H1 (cell line): ENCODE measurements around the gene POLH. TPM values are rescaled to one million over a fixed set of nuclear protein-coding genes. Genes with fewer than 3 reads are reported as not detected.

ENCODE experiments used
- CTCF ChIA-PET: fragments of 300-600 bp; sonication (Branson Sonifier 250); formaldehyde crosslinking; loops from one replicate; lab custom pipeline; 2021; ENCODE audit not compliant: partially characterized antibody; lab: Charles Lee
- POLR2A ChIA-PET: fragments of 300-600 bp; sonication (Branson Sonifier 250); formaldehyde crosslinking; loops from one replicate; lab custom pipeline; 2021; ENCODE audit warnings: inconsistent platforms; ENCODE audit not compliant: partially characterized antibody; lab: Charles Lee
- DNase-seq, 2 experiments: peaks; one replicate each; pipeline versions ENCODE4 v3.0.0 to v3.0.0-alpha.2; 2010 to 2022; ENCODE audit warnings: low spot score in 2 of 2, low read depth in 1 of 2, mixed read lengths in 1 of 2
- FAIRE-seq: peaks from 2 replicates; lab custom pipeline; 2011; peaks lifted over from hg19 to GRCh38; lab: Jason Lieb, UNC
- H2AFZ ChIP-seq: 2 replicates; pipeline ENCODE4 v1.8.1; 2012; ENCODE audit warnings: low read length, inconsistent platforms
- H2AK5ac ChIP-seq: 2 replicates; pipeline ENCODE4 v1.6.1; 2013; ENCODE audit warnings: low read depth, low read length
- H2BK120ac ChIP-seq: replicated peaks from 2 replicates; pipeline ENCODE3; 2013; ENCODE audit warnings: low read depth, low read length, inconsistent platforms
- H2BK12ac ChIP-seq: 2 replicates; pipeline ENCODE4 v1.6.1; 2013; ENCODE audit warnings: low read depth, low read length
- H2BK15ac ChIP-seq: 2 replicates; pipeline ENCODE4 v1.6.1; 2013; ENCODE audit warnings: low read length
- H2BK20ac ChIP-seq: 2 replicates; pipeline ENCODE4 v1.6.1; 2013; ENCODE audit warnings: low read length
- H2BK5ac ChIP-seq: 2 replicates; pipeline ENCODE4 v1.6.1; 2013; ENCODE audit warnings: low read depth, low read length
- H3K14ac ChIP-seq: 2 replicates; pipeline ENCODE4 v1.6.1; 2013; ENCODE audit warnings: inconsistent platforms; ENCODE audit not compliant: insufficient read length
- H3K18ac ChIP-seq: 2 replicates; pipeline ENCODE4 v1.6.1; 2013; ENCODE audit warnings: low read length; ENCODE audit errors: extremely low read depth
- H3K23ac ChIP-seq: 2 replicates; pipeline ENCODE4 v1.6.1; 2013; ENCODE audit warnings: inconsistent platforms; ENCODE audit not compliant: insufficient read length
- H3K23me2 ChIP-seq: 2 replicates; pipeline ENCODE4 v1.6.1; 2013; ENCODE audit warnings: low read depth, low read length
- H3K27ac ChIP-seq: 2 replicates; pipeline ENCODE4 v1.6.1; 2011; ENCODE audit warnings: low read depth, low read length, inconsistent platforms
- H3K27me3 ChIP-seq, 4 experiments: replicated peaks in 1 of 4; 1 replicate in 1 of 4; 2 replicates in 3 of 4; pipeline versions ENCODE4 v1.6.1 to v1.8.1; 2011 to 2013; ENCODE audit warnings: low read length in 3 of 4, mild to moderate bottlenecking in 3 of 4, inconsistent platforms in 2 of 4, mixed read lengths in 2 of 4, moderate library complexity in 1 of 4; ENCODE audit not compliant: control insufficient read depth in 3 of 4, insufficient read depth in 3 of 4; ENCODE audit errors: extremely low read depth in 1 of 4
- H3K36me3 ChIP-seq, 4 experiments: 2 replicates each; pipeline versions ENCODE4 v1.6.1 to v1.8.1; 2011 to 2013; ENCODE audit warnings: mild to moderate bottlenecking in 4 of 4, low read length in 3 of 4, moderate library complexity in 2 of 4, control low read depth in 1 of 4, inconsistent platforms in 1 of 4; ENCODE audit not compliant: insufficient read depth in 4 of 4, control insufficient read depth in 2 of 4
- H3K4ac ChIP-seq: replicated peaks from 2 replicates; pipeline ENCODE3; 2013; ENCODE audit warnings: low read length, low read depth, mixed read lengths, inconsistent platforms; ENCODE audit not compliant: insufficient read length
- H3K4me1 ChIP-seq, 4 experiments: replicated peaks in 1 of 4; 1 replicate in 1 of 4; 2 replicates in 3 of 4; pipeline versions ENCODE4 v1.6.1 to v1.8.1; 2011 to 2013; ENCODE audit warnings: low read length in 3 of 4, inconsistent platforms in 2 of 4, mixed read lengths in 1 of 4; ENCODE audit not compliant: insufficient read depth in 4 of 4, control insufficient read depth in 3 of 4
- H3K4me2 ChIP-seq, 2 experiments: 2 replicates each; pipeline versions ENCODE4 v1.6.1 to v1.8.1; 2011 to 2013; ENCODE audit warnings: low read depth in 2 of 2, low read length in 2 of 2, control low read depth in 1 of 2, inconsistent platforms in 1 of 2, mild to moderate bottlenecking in 1 of 2; ENCODE audit not compliant: insufficient read depth in 1 of 2
- H3K4me3 ChIP-seq, 4 experiments: fragments of 200-600, 300-600 bp in 1 of 4; sonication (generic), shearing (Covaris generic), sonication (Bioruptor Twin) in 1 of 4; 2 replicates each; pipeline versions ENCODE4 v1.5.1 to v1.8.1; 2011 to 2016; ENCODE audit warnings: low read length in 4 of 4, low read depth in 3 of 4, control low read depth in 2 of 4, inconsistent platforms in 2 of 4, mild to moderate bottlenecking in 2 of 4, mixed read lengths in 1 of 4, moderate library complexity in 1 of 4; ENCODE audit not compliant: insufficient read depth in 2 of 4; ENCODE audit errors: extremely low read depth in 1 of 4
- H3K56ac ChIP-seq: replicated peaks from 2 replicates; pipeline ENCODE3; 2013; ENCODE audit warnings: low read depth, mild to moderate bottlenecking, mixed read lengths, low read length, inconsistent platforms; ENCODE audit not compliant: insufficient read length
- H3K79me1 ChIP-seq: 2 replicates; pipeline ENCODE4 v1.6.1; 2013; ENCODE audit warnings: low read depth, low read length, control low read depth
- H3K79me2 ChIP-seq, 2 experiments: 2 replicates each; pipeline versions ENCODE4 v1.6.1 to v1.8.1; 2012 to 2013; ENCODE audit warnings: low read length in 2 of 2, mild to moderate bottlenecking in 2 of 2, inconsistent platforms in 1 of 2; ENCODE audit not compliant: insufficient read depth in 2 of 2, control insufficient read depth in 1 of 2
- H3K9ac ChIP-seq, 4 experiments: replicated peaks in 1 of 4; 1 replicate in 1 of 4; 2 replicates in 3 of 4; pipeline versions ENCODE4 v1.6.1 to v1.8.1; 2011 to 2013; ENCODE audit warnings: low read depth in 3 of 4, low read length in 3 of 4, control low read depth in 2 of 4, mild to moderate bottlenecking in 2 of 4, moderate library complexity in 2 of 4, inconsistent platforms in 1 of 4; ENCODE audit errors: extremely low read depth in 1 of 4
- H3K9me3 ChIP-seq, 2 experiments: 2 replicates each; pipeline versions ENCODE4 v1.6.1 to v1.8.1; 2012 to 2013; ENCODE audit warnings: mild to moderate bottlenecking in 2 of 2, moderate library complexity in 2 of 2, control low read depth in 1 of 2, inconsistent platforms in 1 of 2, low read depth in 1 of 2, low read length in 1 of 2, mixed read lengths in 1 of 2; ENCODE audit not compliant: insufficient read depth in 2 of 2
- H4K20me1 ChIP-seq, 2 experiments: replicated peaks in 1 of 2; 2 replicates each; pipeline versions ENCODE3 to v1.8.1; 2011 to 2013; ENCODE audit warnings: inconsistent platforms in 2 of 2, low read length in 2 of 2, mild to moderate bottlenecking in 1 of 2; ENCODE audit not compliant: insufficient read depth in 2 of 2, control insufficient read depth in 1 of 2
- H4K5ac ChIP-seq: 2 replicates; pipeline ENCODE4 v1.6.1; 2013; ENCODE audit warnings: low read length, low read depth, mixed read lengths, inconsistent platforms; ENCODE audit not compliant: insufficient read length
- H4K8ac ChIP-seq: 2 replicates; pipeline ENCODE4 v1.8.0; 2013; ENCODE audit warnings: mild to moderate bottlenecking, moderate library complexity, low read length, inconsistent platforms; ENCODE audit not compliant: insufficient read depth; ENCODE audit errors: extremely low read depth
- H4K91ac ChIP-seq: replicated peaks from 2 replicates; pipeline ENCODE3; 2013; ENCODE audit warnings: low read length, mixed read lengths, inconsistent platforms; ENCODE audit not compliant: insufficient read length
- CHD1 ChIP-seq: IDR thresholded peaks from 2 replicates; pipeline ENCODE4 v1.6.1; 2012; ENCODE audit warnings: low read depth, low read length, improper control_type of control experiment
- JUN ChIP-seq: IDR thresholded peaks from 2 replicates; pipeline ENCODE4 v1.6.1; 2011; ENCODE audit warnings: low read depth, mild to moderate bottlenecking, improper control_type of control experiment, low read length
- PHF8 ChIP-seq: fragments of 200-600 bp; sonication (generic); conservative IDR thresholded peaks from 2 replicates; pipeline ENCODE4 v1.7.1; 2012; ENCODE audit warnings: low read depth, mild to moderate bottlenecking, inconsistent platforms, low read length, moderate library complexity
- RFX5 ChIP-seq: IDR thresholded peaks from 2 replicates; pipeline ENCODE4 v1.6.1; 2011; ENCODE audit warnings: low read depth, low read length, improper control_type of control experiment, borderline replicate concordance
- SIX5 ChIP-seq: IDR thresholded peaks from 2 replicates; pipeline ENCODE4 v1.6.1; 2011; ENCODE audit warnings: mild to moderate bottlenecking, low read depth, low read length
- SP2 ChIP-seq: IDR thresholded peaks from 2 replicates; pipeline ENCODE4 v1.6.1; 2012; ENCODE audit warnings: mild to moderate bottlenecking, low read length, inconsistent platforms
- SP4 ChIP-seq: IDR thresholded peaks from 2 replicates; pipeline ENCODE4 v1.6.1; 2012; ENCODE audit warnings: low read length, inconsistent platforms
- WGBS, 2 experiments: shearing (Covaris generic) in 1 of 2; methylation state at CpG; one replicate each; pipeline versions ENCODE4 v1.1.6 to v1.1.7; 2013 to 2015; ENCODE audit warnings: low lambda C conversion rate in 2 of 2, mixed read lengths in 2 of 2, inconsistent platforms in 1 of 2, low coverage in 1 of 2, missing lambda C conversion rate in 1 of 2; ENCODE audit not compliant: insufficient replicate concordance in 2 of 2, insufficient coverage in 1 of 2, insufficient read length in 1 of 2; ENCODE audit errors: extremely low coverage in 1 of 2, missing lambda C conversion rate in 1 of 2; 5-methylcytosine and 5-hydroxymethylcytosine counted together
- polyA plus RNA-seq, 7 experiments: library from polyadenylated mRNA; depleted of rRNA in 3 of 7; stranded (reverse) in 5 of 7; unstranded in 2 of 7; fragments of >200 nt in 5 of 7; fragments of 200-250 nt in 2 of 7; gene quantifications; 1 replicate in 5 of 7; 2 replicates in 1 of 7; 4 replicates in 1 of 7; pipeline versions ENCODE4 v1.2.1 to v1.2.3, GENCODE V29; 2011 to 2013; ENCODE audit warnings: missing spikeins in 2 of 7, mixed read lengths in 2 of 7
- total RNA-seq: library from RNA; stranded (reverse); fragmentation: NEBNext Ultra II Directional; extraction: Animal tissue kit (Norgen Biotek cat#: 25700); gene quantifications from 2 replicates; pipeline ENCODE4 v1.2.1, GENCODE V29; 2021

POLH gene
- total and polyA plus RNA-seq, 2 of the 8 experiments (the other 6 are each of a cell fraction or from before 2014, with no cell fraction given) = 5.8 to 12.4 TPM

DNA sequence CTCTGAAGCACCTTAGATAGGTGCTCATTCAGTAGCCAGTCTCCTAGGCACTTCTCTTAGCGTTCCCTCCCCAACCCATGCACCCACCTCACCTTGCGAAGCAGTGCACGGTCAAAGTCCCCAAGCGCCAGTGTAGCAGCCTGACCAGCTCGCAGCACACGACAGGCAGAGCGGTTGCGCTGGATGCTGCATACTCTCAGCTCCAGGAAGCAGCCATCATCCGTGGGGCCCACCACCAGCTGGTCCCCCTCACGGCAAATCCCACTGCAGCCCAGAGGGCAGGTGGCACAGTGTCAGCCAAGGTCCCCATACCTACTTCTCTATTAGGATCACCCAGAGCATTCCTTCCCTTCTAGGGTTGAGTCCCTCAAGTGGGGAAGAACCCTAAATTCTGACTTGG, 46.6 kb downstream of the POLH start:
- H3K27me3 ChIP-seq = no peaks in the 10 kb centered on the region
- H2BK12ac ChIP-seq = no peak overlapping the region
- TF ChIP-seq CHD1 (no peak), SP2 (no peak), RFX5 (no peak), SIX5 (no peak), PHF8 (no peak), SP4 (no peak), JUN (no peak)
- no peaks in the 10 kb centered on the region for H3K23me2 ChIP-seq
- no peak overlapping the region for H4K91ac ChIP-seq
- H3K56ac ChIP-seq = no peak overlapping the region
- no peak overlapping the region for H3K4me3 ChIP-seq
- H4K20me1 ChIP-seq = peaks cover 8 to 11% of the 10 kb centered on the region in 2 experiments
- H3K36me3 ChIP-seq = peaks cover 36 to 71% (median 57%) of the 10 kb centered on the region in 4 experiments
- H3K9me3 ChIP-seq = no peaks in the 10 kb centered on the region
- H3K9ac ChIP-seq = no peak overlapping the region
- POLR2A ChIA-PET = interaction anchor here (1.1 kb wide), 1 partner anchor 46 kb away, joined by 3 read pairs; no protein-coding TSS in a partner anchor
- H3K79me1 ChIP-seq = peaks cover 8% of the 10 kb centered on the region
- H2BK20ac ChIP-seq = no peak overlapping the region
- H3K27ac ChIP-seq = no peak overlapping the region
- no peak overlapping the region for H3K4ac ChIP-seq
- H4K5ac ChIP-seq = no peak overlapping the region
- DNase-seq (no peak), FAIRE-seq (no peak)
- H3K14ac ChIP-seq = no peak overlapping the region
- H3K4me2 ChIP-seq = no peak overlapping the region
- H2AFZ ChIP-seq = no peak overlapping the region
- no peak overlapping the region for H2BK5ac ChIP-seq
- no peaks in the 10 kb centered on the region for H3K4me1 ChIP-seq
- 96% methylated on average over 10 of the region's 10 CpGs; no CpG with 5 or more reads in 1 of the 2 experiments for WGBS, 2 experiments
- CTCF ChIA-PET = interaction anchor here (1.0 to 4.0 kb wide), 3 partner anchors 9 to 456 kb away, joined by 3 to 23 read pairs (median 3); no protein-coding TSS in a partner anchor
- H2BK120ac ChIP-seq = no peak overlapping the region
- H3K23ac ChIP-seq = no peak overlapping the region
- no peak overlapping the region for H4K8ac ChIP-seq
- H2BK15ac ChIP-seq = no peak overlapping the region
- H3K18ac ChIP-seq = no peak overlapping the region
- H2AK5ac ChIP-seq = no peak overlapping the region
- H3K79me2 ChIP-seq = peaks cover 0 to 8% of the 10 kb centered on the region in 2 experiments; a peak in 1 of 4 replicates
